Cardiac muscle cell (in vitro differentiated cells and primary cell): ENCODE data around the gene COL21A1. TPM values are rescaled to one million over a fixed set of nuclear protein-coding genes. Genes with fewer than 3 reads are reported as not detected.

ENCODE experiments used
- DNase-seq, 2 donors: peaks; one replicate each; pipeline versions ENCODE4 v3.0.0 to v3.0.0-alpha.2; 2010 to 2017; ENCODE audit warnings: low read depth in 1 of 2, low spot score in 1 of 2
- H3K27ac ChIP-seq: fragments of 200-600 bp; sonication (generic); 2 replicates; pipeline ENCODE4 v1.5.1; 2016
- H3K27me3 ChIP-seq: fragments of 200-600 bp; sonication (generic); 2 replicates; pipeline ENCODE4 v1.6.0; 2016; ENCODE audit warnings: control low read depth
- H3K36me3 ChIP-seq: fragments of 200-600 bp; sonication (generic); 2 replicates; pipeline ENCODE4 v1.5.1; 2016; ENCODE audit warnings: control low read depth
- H3K4me1 ChIP-seq: fragments of 200-600 bp; sonication (generic); 2 replicates; pipeline ENCODE4 v1.8.1; 2017; ENCODE audit warnings: low read depth, mild to moderate bottlenecking, mixed run types
- H3K4me3 ChIP-seq: fragments of 200-600 bp; sonication (generic); 2 replicates; pipeline ENCODE4 v1.5.1; 2016; ENCODE audit warnings: mild to moderate bottlenecking
- H3K9me3 ChIP-seq: fragments of 200-600 bp; sonication (generic); 2 replicates; pipeline ENCODE4 v1.5.1; 2017; ENCODE audit warnings: low read depth, mild to moderate bottlenecking, control low read depth
- CTCF ChIP-seq: IDR thresholded peaks from 2 replicates; pipeline ENCODE4 v1.5.1; 2012; ENCODE audit warnings: low read depth, mild to moderate bottlenecking, low read length
- polyA plus RNA-seq: library from polyadenylated mRNA; unstranded; fragments of >200 nt; fragmentation: Nextera tagmentation; extraction: Ambion mirVana; gene quantifications from 2 replicates; pipeline ENCODE4 v1.2.1, GENCODE V29; 2016
- total RNA-seq: library from RNA; depleted of rRNA; stranded (reverse); fragments of >200 nt; gene quantifications from 2 replicates; pipeline ENCODE4 v1.2.3, GENCODE V29; 2016

COL21A1 gene
- total and polyA plus RNA-seq, 2 experiments from 2014 or later = 0.83 to 1.4 TPM

GRCh38 chr6:56087421-56087820 lies 160.0 kb downstream of the COL21A1 start:
- Histone ChIP-seq H3K27me3 (no peaks in the 10 kb centered on the region), H3K4me3 (no peak overlapping the region), H3K27ac (no peak overlapping the region), H3K9me3 (no peaks in the 10 kb centered on the region), H3K36me3 (no peaks in the 10 kb centered on the region), H3K4me1 (no peaks in the 10 kb centered on the region)
- no peak for TF ChIP-seq CTCF
- DNase-seq = peak in 1 of 2 donors; percentile 93

GRCh38 chr6:56079751-56080540 lies 167.4 kb downstream of the COL21A1 start:
- TF ChIP-seq CTCF = no peak
- Histone ChIP-seq H3K36me3 (no peaks in the 10 kb centered on the region), H3K4me3 (no peak overlapping the region), H3K27ac (no peak overlapping the region), H3K4me1 (no peaks in the 10 kb centered on the region), H3K9me3 (no peaks in the 10 kb centered on the region), H3K27me3 (no peaks in the 10 kb centered on the region)
- DNase-seq = peak in 1 of 2 donors; percentile 73

GRCh38 chr6:56076033-56076432 lies 171.3 kb downstream of the COL21A1 start:
- H3K4me3 ChIP-seq = no peak overlapping the region
- no peaks in the 10 kb centered on the region for H3K9me3 ChIP-seq
- peak in 1 of 2 donors; percentile 25 for DNase-seq
- H3K36me3 ChIP-seq = no peaks in the 10 kb centered on the region
- no peak for TF ChIP-seq CTCF
- H3K4me1 ChIP-seq = no peaks in the 10 kb centered on the region
- H3K27me3 ChIP-seq = no peaks in the 10 kb centered on the region
- H3K27ac ChIP-seq = no peak overlapping the region

- H3K27me3 ChIP-seq = no peaks in the 10 kb centered on the region
- H3K27ac ChIP-seq = no peak overlapping the region
- H3K4me3 ChIP-seq = no peak overlapping the region
- peak in 1 of 2 donors; percentile 44 for DNase-seq
- H3K4me1 ChIP-seq = no peaks in the 10 kb centered on the region
- TF ChIP-seq CTCF = no peak
- H3K9me3 ChIP-seq = no peaks in the 10 kb centered on the region
- no peaks in the 10 kb centered on the region for H3K36me3 ChIP-seq
Measured at GRCh38 chr6:56073761-56074160, 173.6 kb downstream of the COL21A1 start.

GRCh38 chr6:56073315-56073714 lies 174.1 kb downstream of the COL21A1 start:
- DNase-seq = peak in 1 of 2 donors; percentile 69
- H3K4me3 ChIP-seq = no peak overlapping the region
- TF ChIP-seq CTCF = no peak
- H3K9me3 ChIP-seq = no peaks in the 10 kb centered on the region
- no peaks in the 10 kb centered on the region for H3K4me1 ChIP-seq
- H3K27me3 ChIP-seq = no peaks in the 10 kb centered on the region
- H3K36me3 ChIP-seq = no peaks in the 10 kb centered on the region
- H3K27ac ChIP-seq = no peak overlapping the region
